IMR-90 (cell line): ENCODE data around the gene MAP3K5. TPM values are rescaled to one million over a fixed set of nuclear protein-coding genes. Genes with fewer than 3 reads are reported as not detected.

Experiments used
- ATAC-seq: fragments of 200-7000 bp; cut with Tn5 transposase; 2 replicates; pipeline ENCODE4 v1.9.1; 2020; ENCODE audit warnings: low read depth, mild to moderate bottlenecking, moderate library complexity
- BruUV-seq: library from RNA; stranded (reverse); fragments of 400-500 nt; replicated peaks from 2 replicates; lab custom pipeline; 2021; lab: Mats Ljungman, UMichigan
- CTCF ChIA-PET: fragments of 300-600 bp; formaldehyde crosslinking; extraction: SDS; loops from one replicate; lab custom pipeline; 2021; ENCODE audit warnings: antibody characterized with exemption; lab: Yijun Ruan, JAX
- POLR2A ChIA-PET: fragments of 300-600 bp; sonication (Branson Sonifier 250); formaldehyde crosslinking; loops from one replicate; lab custom pipeline; 2022; ENCODE audit warnings: antibody characterized with exemption; ENCODE audit not compliant: unreplicated experiment; lab: Charles Lee
- DNase-seq: peaks from one replicate; pipeline ENCODE4 v3.0.0; 2013
- H2AFZ ChIP-seq: replicated peaks from 2 replicates; pipeline ENCODE3; 2013; ENCODE audit warnings: low read length, mild to moderate bottlenecking; ENCODE audit not compliant: poor library complexity
- H2AK5ac ChIP-seq: 2 replicates; pipeline ENCODE4 v1.6.1; 2013; ENCODE audit warnings: low read depth, low read length, inconsistent platforms
- H2AK9ac ChIP-seq: replicated peaks from 2 replicates; pipeline ENCODE3; 2013; ENCODE audit warnings: mild to moderate bottlenecking, low read depth, low read length, moderate library complexity; ENCODE audit not compliant: poor library complexity
- H2BK120ac ChIP-seq: 2 replicates; pipeline ENCODE4 v1.6.1; 2013; ENCODE audit warnings: low read depth, low read length, inconsistent platforms
- H2BK15ac ChIP-seq: 3 replicates; pipeline ENCODE4 v1.6.1; 2013; ENCODE audit warnings: low read depth, low read length, inconsistent platforms
- H2BK20ac ChIP-seq: 2 replicates; pipeline ENCODE4 v1.6.1; 2013; ENCODE audit warnings: low read depth, mild to moderate bottlenecking, inconsistent platforms, low read length, moderate library complexity
- H2BK5ac ChIP-seq: 2 replicates; pipeline ENCODE4 v1.6.1; 2013; ENCODE audit warnings: mild to moderate bottlenecking, low read depth, low read length, inconsistent platforms; ENCODE audit not compliant: poor library complexity, severe bottlenecking
- H3K14ac ChIP-seq: replicated peaks from 2 replicates; pipeline ENCODE4 v1.6.1; 2013; ENCODE audit warnings: low read depth, low read length, inconsistent platforms
- H3K18ac ChIP-seq: 2 replicates; pipeline ENCODE4 v1.6.1; 2013; ENCODE audit warnings: low read depth, low read length, control low read depth
- H3K23ac ChIP-seq: 2 replicates; pipeline ENCODE4 v1.6.1; 2013; ENCODE audit warnings: low read depth, low read length, inconsistent platforms
- H3K27ac ChIP-seq: 2 replicates; pipeline ENCODE4 v1.5.1; 2013; ENCODE audit warnings: mild to moderate bottlenecking, control low read depth, low read length; ENCODE audit not compliant: insufficient read depth
- H3K27me3 ChIP-seq: 2 replicates; pipeline ENCODE4 v1.6.1; 2013; ENCODE audit warnings: low read length; ENCODE audit not compliant: control insufficient read depth, insufficient read depth
- H3K36me3 ChIP-seq: 2 replicates; pipeline ENCODE4 v1.6.1; 2013; ENCODE audit warnings: low read length, mixed read lengths; ENCODE audit not compliant: control insufficient read depth, insufficient read depth
- H3K4ac ChIP-seq: 2 replicates; pipeline ENCODE4 v1.6.1; 2013; ENCODE audit warnings: low read depth, low read length, inconsistent platforms
- H3K4me1 ChIP-seq: 2 replicates; pipeline ENCODE4 v1.6.1; 2013; ENCODE audit warnings: low read length, mixed read lengths; ENCODE audit not compliant: control insufficient read depth, insufficient read depth
- H3K4me2 ChIP-seq: 2 replicates; pipeline ENCODE4 v1.6.1; 2013; ENCODE audit warnings: low read depth, mild to moderate bottlenecking, control low read depth, low read length, moderate library complexity
- H3K4me3 ChIP-seq: 2 replicates; pipeline ENCODE4 v1.5.1; 2013; ENCODE audit warnings: low read depth, mild to moderate bottlenecking, control low read depth, low read length, moderate library complexity; ENCODE audit not compliant: insufficient read depth
- H3K56ac ChIP-seq: 2 replicates; pipeline ENCODE4 v1.6.1; 2013; ENCODE audit warnings: low read length, inconsistent platforms; ENCODE audit not compliant: insufficient read depth; ENCODE audit errors: extremely low read depth
- H3K79me1 ChIP-seq, 2 experiments: 2 replicates each; pipeline ENCODE4 v1.6.1; 2013; ENCODE audit warnings: low read length in 2 of 2, inconsistent platforms in 1 of 2, low read depth in 1 of 2
- H3K9ac ChIP-seq: 2 replicates; pipeline ENCODE4 v1.6.1; 2013; ENCODE audit warnings: low read depth, low read length, control low read depth
- H3K9me1 ChIP-seq: 2 replicates; pipeline ENCODE4 v1.6.1; 2013; ENCODE audit warnings: low read length, inconsistent platforms; ENCODE audit not compliant: insufficient read depth
- H3K9me3 ChIP-seq: 2 replicates; pipeline ENCODE4 v1.6.1; 2013; ENCODE audit warnings: low read length; ENCODE audit not compliant: control insufficient read depth, insufficient read depth
- H4K20me1 ChIP-seq: 2 replicates; pipeline ENCODE4 v1.6.1; 2013; ENCODE audit warnings: low read length, inconsistent platforms; ENCODE audit not compliant: insufficient read depth
- H4K5ac ChIP-seq: 2 replicates; pipeline ENCODE4 v1.6.1; 2013; ENCODE audit warnings: mild to moderate bottlenecking, low read depth, low read length, control low read depth
- H4K8ac ChIP-seq, 2 experiments: 2 replicates each; pipeline ENCODE4 v1.6.1; 2013; ENCODE audit warnings: low read depth in 2 of 2, low read length in 2 of 2, control low read depth in 1 of 2, inconsistent platforms in 1 of 2
- H4K91ac ChIP-seq: 2 replicates; pipeline ENCODE4 v1.6.1; 2013; ENCODE audit warnings: low read depth, low read length, inconsistent platforms; ENCODE audit not compliant: insufficient read depth
- ELK1 ChIP-seq: fragments of 150-350 bp; IDR thresholded peaks from 2 replicates; pipeline ENCODE4 v1.6.1; 2016; ENCODE audit warnings: low read depth, mild to moderate bottlenecking, low read length, moderate library complexity, borderline replicate concordance
- FOS ChIP-seq: fragments of 150-350 bp; IDR thresholded peaks from 2 replicates; pipeline ENCODE4 v1.6.1; 2016; ENCODE audit warnings: low read depth, low read length
- MXI1 ChIP-seq: IDR thresholded peaks from 2 replicates; pipeline ENCODE4 v1.6.1; 2012; ENCODE audit warnings: low read depth, mild to moderate bottlenecking, low read length, moderate library complexity, borderline replicate concordance
- POLR2A ChIP-seq: IDR thresholded peaks from 2 replicates; pipeline ENCODE4 v1.6.1; 2012; ENCODE audit warnings: mild to moderate bottlenecking, low read depth, low read length
- RAD21 ChIP-seq: IDR thresholded peaks from 2 replicates; pipeline ENCODE4 v1.6.1; 2012; ENCODE audit warnings: low read length, improper control_type of control experiment
- SMC3 ChIP-seq: fragments of 150-350 bp; IDR thresholded peaks from 2 replicates; pipeline ENCODE4 v1.6.1; 2016; ENCODE audit warnings: low read depth, mild to moderate bottlenecking, antibody characterized with exemption, low read length, moderate library complexity
- WGBS, 2 experiments: methylation state at CpG; one replicate each; pipeline versions ENCODE4 v1.1.5 to v1.1.7; 2013; ENCODE audit warnings: missing lambda C conversion rate in 2 of 2; ENCODE audit not compliant: insufficient read length in 1 of 2; ENCODE audit errors: extremely low coverage in 2 of 2; 5-methylcytosine and 5-hydroxymethylcytosine counted together
- dilution Hi-C: fragments of 300-500 bp; cut with HindIII; formaldehyde crosslinking; loops from one replicate; pipeline ENCODE4 v1.14.3; 2018; ENCODE audit warnings: low sequenced_read_pairs; ENCODE audit not compliant: unreplicated experiment
- in situ Hi-C: fragments of 300-500 bp; cut with MboI; formaldehyde crosslinking; loops from 3 replicates; pipeline ENCODE4 v1.14.3; 2019; ENCODE audit warnings: low sequenced_read_pairs, inconsistent platforms, mixed read lengths
- intact Hi-C: fragments of 100-400 bp; cut with micrococcal nuclease; formaldehyde crosslinking; loops from 2 replicates; pipeline ENCODE4 v1.10.0; 2022
- polyA plus RNA-seq, 3 experiments: library from polyadenylated mRNA; depleted of rRNA; stranded (reverse); fragments of >200 nt; gene quantifications; 2 replicates each; pipeline ENCODE4 v1.2.3, GENCODE V29; 2012; ENCODE audit warnings: low replicate concordance in 1 of 3
- total RNA-seq: library from RNA; depleted of rRNA; stranded (reverse); fragments of >200 nt; gene quantifications from 2 replicates; pipeline ENCODE4 v1.2.3, GENCODE V29; 2012

Gene MAP3K5
- total and polyA plus RNA-seq, 2 of the 4 experiments (the other 2 are of a cell fraction), result 5.4 to 17.6 TPM

GRCh38 chr6:136628996-136629395 lies 163.3 kb downstream of the MAP3K5 start:
- H4K5ac ChIP-seq, result no peak overlapping the region
- no peak overlapping the region for H4K8ac ChIP-seq
- in situ Hi-C loops (no loop called here), intact Hi-C loops (no loop called here), dilution Hi-C loops (no loop called here)
- peaks cover 9% of the 10 kb centered on the region for H3K4me1 ChIP-seq
- H3K36me3 ChIP-seq, result peaks cover 3% of the 10 kb centered on the region; the same call in 1 of the 2 replicates
- no peak overlapping the region for H3K14ac ChIP-seq
- no peak overlapping the region for H3K27ac ChIP-seq
- H4K91ac ChIP-seq, result no peak overlapping the region
- H2AFZ ChIP-seq, result no peak overlapping the region
- no peak overlapping the region for H3K4me3 ChIP-seq
- H2BK120ac ChIP-seq, result no peak overlapping the region
- no peaks in the 10 kb centered on the region for H4K20me1 ChIP-seq
- no peak overlapping the region for H3K18ac ChIP-seq
- H3K4ac ChIP-seq, result no peak overlapping the region
- no TSS peak for BruUV-seq
- no peaks in the 10 kb centered on the region for H3K9me3 ChIP-seq
- peaks cover 7% of the 10 kb centered on the region for H3K9me1 ChIP-seq
- ChIA-PET POLR2A (no interaction called here), CTCF (interaction anchor here (1.2 kb wide), 1 partner anchor 14 kb away, joined by 3 read pairs; no protein-coding TSS in a partner anchor)
- H2AK9ac ChIP-seq, result no peak overlapping the region
- ATAC-seq (no peak), DNase-seq (peak; percentile 28)
- no peak overlapping the region for H2AK5ac ChIP-seq
- no peaks in the 10 kb centered on the region for H3K27me3 ChIP-seq
- no peak overlapping the region for H3K4me2 ChIP-seq
- 100% methylated on average over 1 of the region's 5 CpGs; no CpG with 5 or more reads in 1 of the 2 experiments for WGBS, 2 experiments
- H3K79me1 ChIP-seq, result peaks cover 0 to 22% of the 10 kb centered on the region in 2 experiments; a peak in 2 of 4 replicates
- no peak overlapping the region for H2BK20ac ChIP-seq
- no peak overlapping the region for H3K23ac ChIP-seq
- H3K9ac ChIP-seq, result no peak overlapping the region
- no peak overlapping the region for H2BK5ac ChIP-seq
- H3K56ac ChIP-seq, result 0 out of 2 replicates have a peak overlapping the region, but pooled peaks have one; percentile 3
- H2BK15ac ChIP-seq, result no peak overlapping the region
- TF ChIP-seq ELK1 (no peak), FOS (no peak), POLR2A (no peak), MXI1 (no peak), RAD21 (no peak), SMC3 (no peak)
